GM18502 (cell line): ENCODE data around the gene TMTC4.

ENCODE experiments used
- ATAC-seq: cut with Tn5 transposase; IDR thresholded peaks from one replicate; pipeline ENCODE4 v1.9.1; 2021; ENCODE audit warnings: mild to moderate bottlenecking; ENCODE audit not compliant: unreplicated experiment, poor library complexity

TMTC4 gene

GRCh38 chr13:100667894-100668293 is 6.7 kb downstream of the TMTC4 start:
- no peak for ATAC-seq

- ATAC-seq, result no peak
These were observed 8.5 kb downstream of the TMTC4 start for GRCh38 chr13:100666124-100666523.

DNA sequence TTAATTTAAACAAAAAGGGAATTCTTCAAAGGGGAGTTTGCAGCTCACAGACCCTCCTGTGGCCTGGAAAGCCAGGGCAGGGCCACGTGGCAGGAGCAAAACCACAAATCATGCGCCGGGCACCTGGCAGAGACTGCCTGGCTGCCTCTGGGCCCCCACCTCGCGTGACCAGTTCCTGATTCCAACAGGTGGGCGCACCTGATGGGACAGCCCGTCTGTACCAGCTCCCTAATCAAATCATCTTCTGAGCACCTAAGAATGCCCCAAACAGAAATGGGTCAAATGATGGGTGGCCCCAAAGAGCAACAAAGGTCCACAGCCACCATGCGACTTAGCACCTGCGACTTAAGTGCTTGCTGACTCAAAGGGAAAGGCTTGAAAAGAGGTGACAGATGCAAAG is 9.2 kb downstream of the TMTC4 start:
- no peak for ATAC-seq

DNA sequence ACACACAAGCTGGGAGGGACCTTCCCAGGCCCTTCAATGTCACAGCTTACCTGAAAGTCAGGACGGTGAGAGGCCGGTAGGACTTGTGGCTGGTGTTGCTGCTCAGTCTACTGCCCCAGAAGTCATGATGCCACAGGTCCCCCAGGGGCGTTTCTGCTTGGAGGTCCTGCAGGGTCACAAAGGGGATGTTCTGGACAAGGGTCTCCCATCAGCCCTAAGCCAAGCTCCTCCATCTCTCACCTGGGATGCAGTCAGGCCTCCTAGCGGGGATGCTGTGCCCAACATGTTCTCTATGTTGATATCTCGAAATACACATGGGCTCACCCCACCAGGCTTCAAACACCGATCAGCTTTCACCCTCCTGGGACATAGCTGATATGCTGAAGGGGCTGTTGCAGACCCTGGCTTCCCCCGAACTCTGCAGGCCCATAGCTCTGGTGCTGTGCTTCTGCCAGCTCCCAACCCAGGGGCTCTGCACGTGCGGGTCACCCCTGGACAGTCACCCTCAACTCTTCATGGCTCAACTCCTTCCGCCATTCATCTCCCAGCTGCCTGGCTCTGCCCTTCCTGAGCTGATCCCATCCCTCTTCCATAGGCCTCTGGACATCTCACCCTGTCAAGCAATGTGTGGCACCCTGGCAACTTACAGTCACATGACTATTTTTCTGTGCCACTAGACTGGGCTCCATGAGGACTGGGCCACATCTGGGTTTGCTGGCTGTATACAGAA is 10.3 kb downstream of the TMTC4 start:
- ATAC-seq, result no peak

- no peak for ATAC-seq
These were observed 12.0 kb downstream of the TMTC4 start for GRCh38 chr13:100662468-100663211.

- ATAC-seq, result no peak
These were observed 13.8 kb downstream of the TMTC4 start for GRCh38 chr13:100660761-100661160.

DNA sequence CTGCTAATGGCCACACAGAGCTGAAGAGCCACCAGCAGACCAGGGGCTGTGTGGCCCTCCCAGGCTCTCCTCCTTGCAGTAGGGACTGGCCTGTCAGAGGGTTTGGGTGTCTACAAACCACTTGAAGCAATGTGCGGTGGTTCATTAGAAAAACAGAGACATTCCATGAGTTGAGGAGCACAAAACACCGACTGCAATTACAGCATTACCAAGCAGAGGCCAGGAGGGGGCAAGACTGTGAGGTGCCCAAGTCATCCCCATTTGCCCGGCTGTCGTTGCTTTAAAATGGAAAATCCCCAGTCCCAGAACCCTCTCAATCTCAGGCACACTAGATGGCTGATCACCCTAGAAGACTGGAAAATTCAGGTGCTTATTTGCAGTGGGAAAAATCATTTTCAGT is 15.0 kb downstream of the TMTC4 start:
- no peak for ATAC-seq

GRCh38 chr13:100658363-100658762 is 16.2 kb downstream of the TMTC4 start:
- peak; percentile 82 for ATAC-seq

DNA sequence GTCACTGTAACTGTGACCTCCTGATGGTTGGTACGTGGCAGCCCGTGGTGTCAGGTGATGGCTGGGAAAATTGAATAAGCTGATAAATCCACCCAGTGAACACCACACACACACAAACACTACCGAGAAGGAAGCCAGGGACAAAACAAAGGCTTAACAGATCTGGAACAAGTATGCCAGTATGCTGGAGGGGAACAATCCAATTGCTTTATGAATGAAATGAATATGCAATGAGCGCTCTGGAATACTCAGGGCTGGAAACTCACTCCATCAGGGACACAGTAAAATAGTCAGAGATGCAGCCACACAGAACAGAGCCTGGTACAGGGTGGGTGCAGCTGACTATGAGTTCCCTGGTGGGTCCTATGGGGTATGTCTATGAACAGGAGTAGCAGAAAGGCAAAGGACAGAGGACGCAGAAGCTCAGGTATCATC is 16.7 kb downstream of the TMTC4 start:
- peak; percentile 18 for ATAC-seq

GRCh38 chr13:100652510-100652909 is 22.1 kb downstream of the TMTC4 start:
- ATAC-seq, result no peak

DNA sequence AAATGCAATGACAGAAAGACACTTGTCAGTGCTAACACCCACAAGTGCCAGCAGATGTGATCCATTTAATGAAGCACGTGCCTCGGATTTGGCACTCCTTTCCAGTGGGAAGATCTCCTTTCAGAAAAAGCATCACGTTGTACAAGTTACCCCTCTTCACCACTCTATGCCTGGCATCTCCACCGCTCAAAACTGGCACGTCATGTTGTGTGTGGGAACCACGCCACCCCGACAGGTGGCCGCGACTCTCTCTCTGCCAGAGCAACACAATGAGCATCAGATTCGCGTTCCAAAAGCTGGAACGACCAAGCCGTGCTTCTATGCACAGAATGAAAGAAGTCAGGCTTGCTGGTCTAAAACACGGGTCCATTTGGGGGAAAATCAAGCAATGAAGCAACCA is 24.3 kb downstream of the TMTC4 start:
- no peak for ATAC-seq

GRCh38 chr13:100648354-100648753 is 26.2 kb downstream of the TMTC4 start:
- ATAC-seq, result no peak

GRCh38 chr13:100646871-100647270 is 27.7 kb downstream of the TMTC4 start:
- ATAC-seq, result no peak

GRCh38 chr13:100646030-100646673 is 28.4 kb downstream of the TMTC4 start:
- ATAC-seq, result no peak

GRCh38 chr13:100645382-100645781 is 29.2 kb downstream of the TMTC4 start:
- ATAC-seq, result no peak

DNA sequence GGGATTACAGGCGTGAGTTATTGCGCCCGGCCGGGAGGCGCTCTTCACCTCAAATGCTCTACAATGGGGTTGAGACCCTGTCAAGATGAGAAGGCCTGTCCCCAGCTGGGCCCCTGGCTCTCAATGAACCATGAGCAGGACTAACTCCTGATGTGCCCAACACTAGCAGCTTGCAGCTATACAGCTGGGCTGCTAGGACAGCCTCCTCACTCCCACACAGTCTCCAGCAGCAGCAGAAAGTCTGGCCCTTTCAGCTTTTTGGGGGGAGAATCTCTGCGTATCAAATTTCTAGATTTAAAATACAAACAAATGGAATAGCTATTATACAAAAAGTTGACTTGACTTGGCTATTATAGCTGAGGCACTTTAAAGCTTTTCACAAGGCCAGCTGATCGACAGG is 30.2 kb downstream of the TMTC4 start:
- no peak for ATAC-seq

- no peak for ATAC-seq
These were observed 36.8 kb downstream of the TMTC4 start for GRCh38 chr13:100637796-100638195.

GRCh38 chr13:100637380-100637779 is 37.2 kb downstream of the TMTC4 start:
- ATAC-seq, result no peak

DNA sequence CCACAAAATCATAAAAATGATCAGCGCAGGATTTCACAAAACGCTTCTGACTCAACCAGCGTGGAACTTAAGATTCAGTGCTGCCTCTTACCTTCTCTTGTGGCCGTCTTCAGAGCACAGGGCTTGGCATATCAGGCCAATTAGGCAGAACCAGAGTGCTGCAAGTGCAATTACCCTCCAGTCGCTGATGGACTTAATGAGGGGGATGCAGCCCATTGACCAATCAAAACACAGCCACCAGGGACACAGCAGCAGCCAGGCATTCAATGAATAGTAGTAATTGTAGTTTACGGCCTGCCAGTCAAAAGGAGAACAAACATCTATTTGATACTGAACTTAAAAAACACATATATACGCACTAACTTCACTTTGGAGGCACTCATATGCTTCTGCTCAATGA is 38.2 kb downstream of the TMTC4 start:
- ATAC-seq, result no peak

DNA sequence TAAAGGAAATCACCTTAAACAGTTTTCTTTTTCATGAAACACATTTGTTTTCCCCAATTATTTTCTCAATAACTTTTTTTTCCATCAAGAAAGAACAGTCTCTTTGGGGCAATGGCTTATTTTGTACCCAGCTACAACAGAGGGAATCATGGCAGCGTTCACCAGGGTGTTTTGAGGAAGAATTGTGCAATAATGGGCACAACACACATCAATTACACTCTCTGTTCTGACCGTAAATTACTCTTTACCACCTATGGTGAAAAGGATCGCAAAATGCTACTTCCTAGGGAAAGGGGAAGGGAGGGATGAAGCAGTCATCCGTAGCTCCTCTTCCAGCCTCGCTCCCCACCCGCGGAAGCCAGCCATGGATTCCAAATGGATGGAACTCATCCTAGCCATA is 38.6 kb downstream of the TMTC4 start:
- no peak for ATAC-seq

DNA sequence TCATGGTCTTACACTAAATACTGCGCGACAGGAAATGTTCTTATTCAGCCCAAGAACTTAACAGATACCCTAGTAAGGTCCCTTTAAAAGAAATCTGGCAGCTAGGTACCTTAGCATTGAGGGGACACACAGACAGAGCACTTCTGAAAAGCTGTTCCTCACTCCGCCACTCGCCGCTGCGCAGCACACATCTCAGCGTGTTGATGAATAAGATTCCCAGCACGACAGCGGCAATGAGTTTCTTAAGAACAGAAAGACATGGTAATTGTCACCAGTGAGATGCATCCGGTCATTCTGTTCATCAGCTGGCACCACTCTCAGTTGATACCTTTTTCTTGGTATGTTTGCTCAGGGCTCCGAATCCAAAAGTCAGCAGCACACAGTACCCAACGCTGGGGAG is 39.9 kb downstream of the TMTC4 start:
- ATAC-seq, result no peak
